Activated T-helper 2 cell treated with anti-CD3 and anti-CD28 coated beads, Interferon-gamma antibody, Interleukin-2, Interleukin-4, amounts not matched to agents 10 μg/mL and 5 μg/mL and 100 μg/mL, durations not matched to agents 14 hours and 24 hours and 36 hours (primary cell): Measurements from ENCODE around the gene SLCO1C1. TPM values are rescaled to one million over a fixed set of nuclear protein-coding genes. Genes with fewer than 3 reads are reported as not detected.
"Not testable (repeated sequence)": the region's sequence is repeated elsewhere in the genome, so short reads cannot be mapped to it uniquely, and the experiment has no call there.

Experiments used
- DNase-seq: peaks from one replicate; pipeline ENCODE4 v3.0.0; 2021; ENCODE audit warnings: low spot score
- H3K27ac Mint-ChIP-seq: one replicate; pipeline ENCODE4 v1.8.0; 2021; ENCODE audit warnings: mixed read lengths
- H3K27me3 Mint-ChIP-seq: one replicate; pipeline ENCODE4 v1.8.0; 2021; ENCODE audit warnings: low read depth, mixed read lengths
- H3K36me3 Mint-ChIP-seq: one replicate; pipeline ENCODE4 v1.8.0; 2021; ENCODE audit warnings: low read depth, mixed read lengths
- H3K4me1 Mint-ChIP-seq: one replicate; pipeline ENCODE4 v1.8.0; 2021; ENCODE audit warnings: low read depth, mixed read lengths
- H3K4me3 Mint-ChIP-seq: one replicate; pipeline ENCODE4 v1.8.0; 2021; ENCODE audit warnings: low read depth, mild to moderate bottlenecking, moderate library complexity, mixed read lengths
- H3K9me3 Mint-ChIP-seq: one replicate; pipeline ENCODE4 v1.8.0; 2021; ENCODE audit warnings: mixed read lengths
- intact Hi-C: fragments of 100-400 bp; cut with micrococcal nuclease; formaldehyde crosslinking; loops from one replicate; pipeline ENCODE4 v1.15.1; 2023
- total RNA-seq: library from RNA; stranded (reverse); gene quantifications from 2 replicates; pipeline ENCODE4 v1.2.3, GENCODE V29; 2022

Gene SLCO1C1
- total RNA-seq, 1 donor from 2014 or later, result not detected

DNA sequence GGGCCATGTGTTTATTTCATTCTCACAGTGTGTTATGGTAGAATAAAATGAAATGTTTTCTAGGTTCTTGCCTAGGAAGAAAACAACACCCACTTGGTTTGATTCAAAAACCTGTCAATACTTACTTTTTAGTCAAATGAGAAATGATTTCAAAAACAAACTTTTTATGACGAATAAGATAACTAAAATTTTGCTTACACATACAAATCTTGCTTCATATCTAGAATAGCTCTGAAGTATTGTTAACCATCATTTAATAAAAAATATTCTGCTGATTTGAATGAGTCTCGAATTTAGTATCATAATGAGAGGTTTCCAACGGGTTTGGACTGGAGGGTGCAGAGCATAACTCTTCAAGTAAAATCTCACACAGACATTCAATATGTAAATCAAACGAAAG is 23.2 kb downstream of the SLCO1C1 start:
- H3K4me3 Mint-ChIP-seq, result no peak overlapping the region
- H3K27ac Mint-ChIP-seq, result no peak overlapping the region
- H3K4me1 Mint-ChIP-seq, result no peaks in the 10 kb centered on the region
- H3K36me3 Mint-ChIP-seq, result no peaks in the 10 kb centered on the region
- no peak for DNase-seq
- no peaks in the 10 kb centered on the region for H3K9me3 Mint-ChIP-seq
- intact Hi-C loops, result no loop called here
- H3K27me3 Mint-ChIP-seq, result no peaks in the 10 kb centered on the region

DNA sequence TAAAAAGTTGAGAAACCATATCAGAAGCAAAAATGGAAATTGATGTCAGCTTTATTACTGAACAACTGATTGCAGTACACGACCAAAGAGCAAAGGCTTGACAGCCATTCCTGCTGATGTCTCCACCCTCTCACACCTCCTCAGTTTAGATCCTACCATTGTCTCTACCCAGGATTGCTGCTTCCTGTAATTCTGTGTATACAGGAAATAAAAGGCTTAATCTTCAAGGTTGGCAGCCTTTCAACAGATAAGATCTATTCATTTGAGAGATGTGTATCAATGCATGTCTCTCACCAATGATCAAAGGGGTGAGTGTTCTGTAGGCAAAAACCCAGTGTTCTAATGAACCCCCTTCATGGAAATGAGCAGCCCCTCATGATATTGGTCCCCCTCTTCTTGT is 27.0 kb downstream of the SLCO1C1 start:
- no peak for DNase-seq
- Mint-ChIP-seq H3K27ac (no peak overlapping the region), H3K27me3 (no peaks in the 10 kb centered on the region), H3K36me3 (no peaks in the 10 kb centered on the region), H3K9me3 (no peaks in the 10 kb centered on the region), H3K4me1 (no peaks in the 10 kb centered on the region), H3K4me3 (no peak overlapping the region)
- intact Hi-C loops, result no loop called here

DNA sequence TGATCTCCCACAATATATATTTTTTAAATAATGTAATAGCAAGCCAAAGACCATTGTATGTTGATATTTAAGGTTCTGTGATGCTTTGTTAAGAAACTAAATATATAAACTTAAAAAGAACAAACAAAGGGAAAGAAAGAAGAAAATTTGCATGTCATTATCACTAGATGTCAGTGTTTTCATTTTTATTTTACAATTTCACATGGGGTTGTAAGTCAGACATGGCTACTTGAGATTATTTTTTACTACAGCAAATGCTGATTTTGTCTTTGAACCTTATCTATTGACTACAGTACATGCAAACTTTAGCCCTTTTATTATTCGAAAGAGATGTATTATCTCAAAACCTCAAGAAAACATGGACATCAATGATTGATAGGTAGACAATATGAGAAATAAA is 36.1 kb downstream of the SLCO1C1 start:
- intact Hi-C loops, result no loop called here
- Mint-ChIP-seq H3K4me1 (no peaks in the 10 kb centered on the region), H3K9me3 (no peaks in the 10 kb centered on the region), H3K36me3 (no peaks in the 10 kb centered on the region), H3K4me3 (no peak overlapping the region), H3K27ac (no peak overlapping the region), H3K27me3 (no peaks in the 10 kb centered on the region)
- no peak for DNase-seq

DNA sequence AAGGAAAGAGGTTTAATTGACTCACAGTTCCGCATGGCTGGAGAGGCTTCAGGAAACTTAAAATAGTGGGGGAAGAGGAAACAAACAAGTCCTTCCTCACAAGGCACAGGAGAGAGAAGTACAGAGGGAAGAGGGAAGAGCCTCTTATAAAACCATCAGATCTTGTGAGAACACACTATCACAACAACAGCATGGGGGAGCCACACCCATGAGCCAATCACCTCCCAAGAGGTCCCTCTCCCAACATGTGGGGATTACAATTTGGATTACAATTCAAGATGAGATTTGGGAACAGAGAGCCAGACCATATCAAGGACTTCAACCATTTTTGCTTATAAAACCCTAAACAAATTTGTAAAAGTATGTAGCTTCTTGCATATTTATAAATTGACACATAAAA is 45.8 kb downstream of the SLCO1C1 start:
- no peaks in the 10 kb centered on the region for H3K36me3 Mint-ChIP-seq
- H3K9me3 Mint-ChIP-seq, result no peaks in the 10 kb centered on the region
- no peaks in the 10 kb centered on the region for H3K27me3 Mint-ChIP-seq
- H3K4me1 Mint-ChIP-seq, result no peaks in the 10 kb centered on the region
- intact Hi-C loops, result no loop called here
- H3K4me3 Mint-ChIP-seq, result no peak overlapping the region
- no peak overlapping the region for H3K27ac Mint-ChIP-seq
- DNase-seq, result no peak

DNA sequence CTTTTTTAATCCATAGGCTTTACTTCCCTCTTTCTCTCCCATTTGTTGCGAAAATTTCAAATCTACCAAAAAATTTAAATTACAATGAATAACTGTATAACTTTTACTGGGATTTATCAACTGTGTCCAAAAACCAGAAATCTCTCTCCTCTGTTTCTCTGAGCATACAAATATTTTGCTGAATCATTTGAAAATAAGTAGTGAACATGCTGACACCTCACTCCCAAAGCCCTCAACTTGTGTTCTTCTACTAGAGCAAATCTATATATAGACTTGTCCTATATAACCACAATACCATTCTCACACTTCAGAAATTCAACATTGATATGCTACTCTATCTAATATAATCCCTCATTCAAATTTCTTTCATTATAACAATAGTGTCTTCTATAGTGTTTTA is 53.1 kb downstream of the SLCO1C1 start:
- no peaks in the 10 kb centered on the region for H3K9me3 Mint-ChIP-seq
- H3K27me3 Mint-ChIP-seq, result no peaks in the 10 kb centered on the region
- H3K36me3 Mint-ChIP-seq, result no peaks in the 10 kb centered on the region
- no peaks in the 10 kb centered on the region for H3K4me1 Mint-ChIP-seq
- no peak overlapping the region for H3K27ac Mint-ChIP-seq
- DNase-seq, result no peak
- H3K4me3 Mint-ChIP-seq, result no peak overlapping the region
- intact Hi-C loops, result no loop called here

DNA sequence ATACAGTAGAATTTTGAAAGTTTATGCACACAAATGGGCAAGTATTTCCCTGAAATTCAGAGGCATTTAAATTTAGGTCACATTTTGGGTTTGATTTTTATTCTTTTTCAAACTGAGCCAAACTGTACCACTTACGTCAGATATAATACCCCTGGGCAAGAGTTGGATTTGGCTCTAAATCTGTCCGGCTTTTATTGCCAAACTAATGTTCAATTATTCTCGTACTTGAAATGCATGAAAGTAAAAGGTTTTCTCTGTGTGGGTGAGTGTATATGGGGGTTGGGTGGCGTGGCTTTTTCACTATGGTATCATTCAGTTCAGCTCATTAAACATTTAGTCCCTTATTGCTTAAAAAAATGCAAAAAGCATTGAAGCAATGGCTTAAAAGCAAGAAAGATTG is 55.9 kb downstream of the SLCO1C1 start:
- intact Hi-C loops, result no loop called here
- Mint-ChIP-seq H3K27ac (no peak overlapping the region), H3K27me3 (no peaks in the 10 kb centered on the region), H3K9me3 (no peaks in the 10 kb centered on the region), H3K36me3 (no peaks in the 10 kb centered on the region), H3K4me1 (no peaks in the 10 kb centered on the region), H3K4me3 (no peak overlapping the region)
- DNase-seq, result no peak

DNA sequence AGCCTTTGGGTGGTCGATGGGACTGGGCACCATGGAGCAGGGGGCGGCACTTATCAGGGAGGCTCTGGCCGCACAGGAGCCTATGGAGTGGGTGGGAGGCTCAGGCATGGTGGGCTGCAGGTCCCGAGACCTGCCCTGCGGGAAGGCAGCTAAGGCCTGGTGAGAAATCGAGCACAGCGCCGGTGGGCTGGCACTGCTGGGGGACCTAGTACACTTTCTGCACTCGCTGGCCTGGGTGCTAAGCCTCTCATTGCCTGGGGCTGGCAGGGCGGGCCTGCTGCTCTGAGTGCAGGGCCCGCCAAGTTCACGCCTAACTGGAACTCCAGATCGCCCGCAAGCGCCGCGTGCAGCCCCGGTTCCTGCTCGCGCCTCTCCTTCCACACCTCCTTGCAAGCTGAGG is 82.3 kb downstream of the SLCO1C1 start:
- H3K27ac Mint-ChIP-seq, result no peak overlapping the region
- no peaks in the 10 kb centered on the region for H3K36me3 Mint-ChIP-seq
- H3K4me3 Mint-ChIP-seq, result no peak overlapping the region
- no peaks in the 10 kb centered on the region for H3K27me3 Mint-ChIP-seq
- H3K9me3 Mint-ChIP-seq, result peaks cover 17% of the 10 kb centered on the region
- intact Hi-C loops, result no loop called here
- DNase-seq, result no peak
- H3K4me1 Mint-ChIP-seq, result no peaks in the 10 kb centered on the region

DNA sequence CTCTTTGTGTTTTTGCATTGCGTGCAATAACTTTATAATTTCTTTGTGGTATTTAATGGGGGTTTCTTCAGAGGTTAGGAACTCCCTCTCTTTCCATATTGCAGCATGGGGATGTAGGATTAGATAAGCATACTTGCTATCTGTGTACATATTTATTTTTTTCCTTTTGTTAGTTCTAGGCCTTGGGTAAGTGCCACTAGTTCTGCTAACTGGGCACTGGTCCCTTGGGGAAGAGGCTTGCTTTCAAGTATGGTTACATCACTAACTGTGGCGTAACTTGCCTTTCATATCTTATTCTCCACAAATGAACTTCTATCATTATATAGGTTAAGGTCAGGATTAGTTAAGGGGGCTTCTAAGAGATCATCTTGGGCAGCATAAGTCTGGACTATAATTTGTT is 83.8 kb downstream of the SLCO1C1 start:
- no peak for DNase-seq
- Mint-ChIP-seq H3K27ac (no peak overlapping the region), H3K36me3 (no peaks in the 10 kb centered on the region), H3K4me1 (no peaks in the 10 kb centered on the region), H3K4me3 (no peak overlapping the region), H3K27me3 (no peaks in the 10 kb centered on the region), H3K9me3 (peaks cover 17% of the 10 kb centered on the region)
- intact Hi-C loops, result no loop called here

DNA sequence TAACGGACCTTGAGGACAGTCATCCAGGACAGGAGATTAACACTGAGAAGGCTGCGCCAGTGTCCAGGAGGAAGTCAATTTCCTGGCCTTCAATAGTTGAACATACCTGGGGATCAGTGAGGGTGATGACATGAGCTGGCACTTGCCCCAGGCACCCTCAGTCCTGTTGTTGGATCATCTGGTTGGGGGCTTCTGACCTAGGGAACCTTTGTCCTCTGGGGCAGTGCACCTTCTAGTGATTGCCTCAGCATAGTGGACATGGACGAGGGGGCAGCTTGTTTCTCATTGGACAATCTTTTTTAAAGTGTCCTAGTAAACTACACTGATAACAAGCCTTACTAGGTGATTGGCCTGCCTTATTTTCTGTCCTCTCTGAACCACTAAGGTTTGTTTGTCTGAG is 84.8 kb downstream of the SLCO1C1 start:
- H3K27me3 Mint-ChIP-seq, intact Hi-C loops, H3K4me3 Mint-ChIP-seq, H3K27ac Mint-ChIP-seq, H3K36me3 Mint-ChIP-seq, DNase-seq, H3K4me1 Mint-ChIP-seq: not testable (repeated sequence)
- H3K9me3 Mint-ChIP-seq, result peaks cover 17% of the 10 kb centered on the region

DNA sequence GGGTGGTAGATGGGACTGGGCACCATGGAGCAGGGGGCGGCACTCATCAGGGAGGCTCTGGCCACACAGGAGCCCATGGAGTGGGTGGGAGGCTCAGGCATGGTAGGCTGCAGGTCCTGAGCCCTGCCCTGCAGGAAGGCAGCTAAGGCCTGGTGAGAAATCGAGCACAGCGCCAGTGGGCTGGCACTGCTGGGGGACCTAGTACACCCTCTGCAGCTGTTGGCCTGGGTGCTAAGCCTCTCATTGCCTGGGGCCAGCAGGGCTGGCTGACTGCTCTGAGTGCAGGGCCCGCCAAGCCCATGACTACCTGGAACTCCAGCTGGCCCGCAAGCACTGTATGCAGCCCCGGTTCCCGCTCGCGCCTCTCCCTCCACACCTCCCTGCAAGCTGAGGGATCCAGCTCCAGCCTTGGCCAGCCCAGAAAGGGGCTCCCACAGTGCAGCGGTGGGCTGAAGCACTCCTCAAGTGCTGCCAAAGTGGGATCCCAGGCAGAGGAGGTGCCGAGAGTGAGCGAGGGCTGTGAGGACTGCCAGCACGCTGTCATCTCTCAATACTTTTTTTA is 88.7 kb downstream of the SLCO1C1 start:
- H3K4me1 Mint-ChIP-seq, H3K9me3 Mint-ChIP-seq, H3K27ac Mint-ChIP-seq, H3K27me3 Mint-ChIP-seq, intact Hi-C loops, DNase-seq, H3K36me3 Mint-ChIP-seq, H3K4me3 Mint-ChIP-seq: not testable (repeated sequence)

DNA sequence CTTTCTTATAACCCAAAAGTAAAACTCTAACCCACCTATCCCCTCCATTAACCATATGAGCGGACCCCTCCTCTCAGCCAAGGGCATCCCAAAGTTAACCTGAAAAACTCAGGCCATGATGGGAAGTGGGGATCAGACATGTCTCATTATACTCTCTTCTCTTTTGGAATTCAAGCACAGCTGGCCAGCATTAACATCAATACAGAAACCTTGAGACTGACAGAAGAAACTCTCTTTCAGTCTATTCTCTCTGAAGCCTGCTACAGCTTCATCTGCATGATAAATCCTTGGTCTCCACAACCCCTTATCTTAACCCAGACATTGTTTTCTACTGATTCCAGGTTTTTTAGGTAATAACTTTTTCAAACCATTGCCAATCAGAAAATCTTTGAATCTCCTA is 97.8 kb downstream of the SLCO1C1 start:
- peaks cover 7% of the 10 kb centered on the region for H3K9me3 Mint-ChIP-seq
- H3K4me3 Mint-ChIP-seq, result no peak overlapping the region
- H3K27me3 Mint-ChIP-seq, result no peaks in the 10 kb centered on the region
- no peaks in the 10 kb centered on the region for H3K4me1 Mint-ChIP-seq
- intact Hi-C loops, result no loop called here
- no peak overlapping the region for H3K27ac Mint-ChIP-seq
- DNase-seq, result no peak
- no peaks in the 10 kb centered on the region for H3K36me3 Mint-ChIP-seq

DNA sequence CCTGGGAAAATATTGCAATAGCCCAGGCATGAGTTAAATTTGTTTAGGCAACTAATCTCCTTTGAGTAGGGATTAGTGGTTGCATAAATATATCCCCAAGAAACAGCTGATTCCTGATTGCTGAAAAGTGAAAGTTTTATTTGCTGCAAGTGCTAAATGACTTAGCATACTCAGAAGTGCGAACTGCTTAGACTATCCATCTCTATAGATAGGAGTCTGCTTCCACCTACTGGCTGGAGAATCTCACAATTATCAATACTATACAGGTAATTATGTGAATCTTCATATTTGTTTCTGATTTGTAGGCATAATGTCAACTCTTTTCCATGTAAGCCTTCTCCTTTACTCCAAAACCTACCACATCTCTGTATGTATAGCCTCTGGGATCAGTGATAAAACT is 103.4 kb downstream of the SLCO1C1 start:
- H3K4me3 Mint-ChIP-seq, result no peak overlapping the region
- no peak for DNase-seq
- intact Hi-C loops, result no loop called here
- no peaks in the 10 kb centered on the region for H3K36me3 Mint-ChIP-seq
- H3K27ac Mint-ChIP-seq, result no peak overlapping the region
- no peaks in the 10 kb centered on the region for H3K9me3 Mint-ChIP-seq
- H3K27me3 Mint-ChIP-seq, result no peaks in the 10 kb centered on the region
- H3K4me1 Mint-ChIP-seq, result no peaks in the 10 kb centered on the region

DNA sequence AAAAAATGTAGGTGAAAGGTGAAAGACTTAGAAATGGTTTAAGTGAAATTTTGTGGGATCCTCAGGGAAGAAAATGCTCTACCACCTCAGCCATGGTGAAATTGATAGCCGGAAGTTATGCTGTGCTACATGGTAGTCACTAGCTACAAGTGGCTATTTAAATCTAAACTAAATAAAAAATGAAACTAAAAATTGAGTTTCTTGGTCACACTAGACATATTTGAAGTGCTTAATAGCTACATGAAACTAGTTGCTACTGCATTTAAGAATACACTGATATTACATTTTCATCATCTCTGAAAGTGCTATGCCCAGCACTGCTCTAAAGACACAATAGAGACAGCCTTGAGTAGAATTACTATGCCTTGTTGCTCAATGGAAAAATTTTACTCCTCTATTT is 105.0 kb downstream of the SLCO1C1 start:
- no peak overlapping the region for H3K4me3 Mint-ChIP-seq
- no peak overlapping the region for H3K27ac Mint-ChIP-seq
- no peaks in the 10 kb centered on the region for H3K9me3 Mint-ChIP-seq
- intact Hi-C loops, result no loop called here
- H3K36me3 Mint-ChIP-seq, result no peaks in the 10 kb centered on the region
- H3K27me3 Mint-ChIP-seq, result no peaks in the 10 kb centered on the region
- DNase-seq, result no peak
- H3K4me1 Mint-ChIP-seq, result no peaks in the 10 kb centered on the region

DNA sequence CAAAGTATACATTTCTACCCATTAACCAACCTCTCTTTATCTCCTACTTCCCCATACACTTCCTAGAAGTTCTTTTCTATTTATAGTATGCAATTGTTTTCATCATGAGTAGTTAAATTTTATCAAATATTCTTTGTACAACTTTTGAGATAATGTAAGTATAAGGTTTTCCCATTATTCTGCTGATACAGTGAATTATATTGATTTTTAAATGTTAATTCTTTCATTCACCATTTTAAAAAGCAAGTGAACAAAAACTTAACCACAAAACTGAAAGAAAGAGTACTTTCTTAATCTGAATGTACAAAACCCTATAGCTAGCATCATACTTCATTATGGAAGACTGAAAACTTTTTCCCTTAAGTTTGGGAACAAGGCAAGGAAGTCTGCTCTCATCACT is 105.9 kb downstream of the SLCO1C1 start:
- Mint-ChIP-seq H3K4me3 (no peak overlapping the region), H3K36me3 (no peaks in the 10 kb centered on the region), H3K27ac (no peak overlapping the region), H3K9me3 (no peaks in the 10 kb centered on the region), H3K4me1 (no peaks in the 10 kb centered on the region), H3K27me3 (no peaks in the 10 kb centered on the region)
- no peak for DNase-seq
- intact Hi-C loops, result no loop called here
